Right ventricle myocardium inferior (tissue), 1 donor: ENCODE measurements around the gene RAB7A. TPM values are rescaled to one million over a fixed set of nuclear protein-coding genes. Genes with fewer than 3 reads are reported as not detected.

Experiments used
- ATAC-seq: fragments of 200-7000 bp; cut with Tn5 transposase; one replicate; pipeline ENCODE4 v1.9.1; 2020; ENCODE audit warnings: mild to moderate bottlenecking, moderate library complexity
- DNase-seq: peaks from one replicate; pipeline ENCODE4 v3.0.0; 2021; ENCODE audit errors: missing footprints
- intact Hi-C: fragments of 100-400 bp; cut with DNase I; formaldehyde crosslinking; loops from one replicate; pipeline ENCODE4 v1.11.0; 2022
- total RNA-seq: library from RNA; stranded (reverse); fragmentation: NEBNext Ultra II Directional; extraction: Animal tissue kit (Norgen Biotek cat#: 25700); gene quantifications from one replicate; pipeline ENCODE4 v1.2.1, GENCODE V29; 2021
- donor health status: DM: no; HTN: yes; CAD: no; lungs with severe emphysema.

RAB7A gene
- total RNA-seq, 1 donor from 2014 or later: 242 TPM

GRCh38 chr3:128780101-128780837, 54.3 kb downstream of the RAB7A start:
- intact Hi-C loops: loop anchor here (5.0 kb wide), 1 partner anchor 53 kb away; the partner anchor contains the start of gene RAB7A
- no peak for DNase-seq
- peak; percentile 4 for ATAC-seq

GRCh38 chr3:128781164-128781563, 55.2 kb downstream of the RAB7A start:
- ATAC-seq: no peak
- no peak for DNase-seq
- intact Hi-C loops: loop anchor here (5.0 kb wide), 1 partner anchor 54 kb away; the partner anchor contains the start of gene RAB7A

DNA sequence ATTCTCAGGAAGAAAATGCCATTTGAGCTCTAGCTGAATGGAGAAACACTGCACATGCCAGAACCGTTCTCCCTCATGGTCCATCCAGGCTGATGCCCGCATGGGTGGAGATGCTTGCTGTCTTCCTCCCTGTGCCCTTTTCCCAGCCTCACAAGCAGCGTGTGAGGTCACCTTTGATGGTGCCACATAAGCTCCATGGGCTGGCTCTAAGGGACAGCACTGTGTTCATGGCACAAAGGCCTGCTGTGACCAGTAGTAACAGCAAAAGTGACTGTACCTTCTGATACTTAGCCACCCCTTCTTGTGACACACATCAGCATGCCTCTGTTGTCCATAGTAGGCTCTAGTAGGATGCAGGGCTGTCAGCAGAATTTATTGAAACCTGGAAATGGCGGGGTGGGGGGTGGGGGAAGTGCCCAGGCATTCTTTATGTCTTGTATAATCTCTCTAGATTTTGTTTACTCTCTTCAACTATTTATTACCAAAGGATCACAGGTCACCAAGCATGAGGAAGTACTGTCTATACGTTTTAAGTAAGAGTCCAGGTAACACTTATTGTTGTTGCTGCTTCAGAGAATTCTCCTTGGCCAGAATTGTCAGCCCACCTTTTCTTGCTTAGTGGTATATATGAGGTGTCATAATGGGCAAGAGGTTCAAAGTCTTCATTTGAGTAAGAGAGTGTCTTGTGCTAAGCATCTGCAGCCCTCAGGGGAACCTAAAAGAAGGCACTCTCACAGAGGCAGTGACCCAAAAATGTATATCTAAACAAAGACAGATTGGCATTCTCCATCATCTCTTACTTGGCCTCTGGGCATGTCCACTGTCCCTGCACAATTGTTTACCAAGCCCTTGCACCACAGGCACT, 56.5 kb downstream of the RAB7A start:
- no peak for ATAC-seq
- intact Hi-C loops: loop anchor here (5.0 kb wide), 1 partner anchor 55 kb away; the partner anchor contains the start of gene RAB7A
- no peak for DNase-seq

DNA sequence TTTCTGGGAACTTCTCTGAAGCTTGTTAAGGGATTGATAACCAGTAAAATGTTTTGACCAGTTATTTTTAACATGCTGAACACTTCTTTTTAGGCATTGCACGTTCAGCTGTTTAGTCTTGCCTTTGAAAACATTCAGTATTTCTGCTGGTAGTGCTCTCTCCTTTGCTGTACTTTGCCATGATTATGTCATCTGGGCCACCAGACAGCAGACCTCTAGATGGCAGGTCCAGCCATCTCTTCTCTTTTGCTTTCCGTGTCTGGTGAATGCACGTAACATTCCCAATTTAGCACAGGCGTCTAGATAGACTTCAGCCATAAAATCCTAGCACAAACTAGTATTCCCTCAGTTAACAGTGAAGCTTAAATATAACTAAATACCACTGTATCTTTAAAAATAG, 57.8 kb downstream of the RAB7A start:
- ATAC-seq: peak; percentile 74
- intact Hi-C loops: loop anchor here (2.0 to 5.0 kb wide), 2 partner anchors 56 to 63 kb away; partner anchors contain the start of gene RAB7A

DNA sequence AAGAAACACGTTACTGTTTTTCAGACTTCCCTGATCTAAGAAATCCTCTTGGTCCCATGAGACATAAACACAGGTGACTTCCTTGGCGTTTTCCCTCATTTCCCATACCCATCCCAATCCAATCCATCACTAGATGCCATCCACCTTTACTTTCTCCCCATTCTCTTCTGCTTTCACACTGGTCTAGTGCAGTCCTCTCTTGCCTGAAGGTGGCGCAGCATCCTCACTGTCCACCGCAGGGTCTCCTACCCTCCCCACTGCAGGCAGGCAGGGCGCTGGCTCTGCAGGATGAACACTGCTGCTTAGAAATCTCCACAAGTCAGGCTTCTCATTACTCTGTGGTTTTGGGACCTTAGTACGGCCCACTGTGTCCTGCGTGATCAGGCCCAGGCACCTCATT, 58.2 kb downstream of the RAB7A start:
- peak; percentile 76 for DNase-seq
- ATAC-seq: peak; percentile 81
- intact Hi-C loops: loop anchor here (2.0 to 5.0 kb wide), 2 partner anchors 57 to 63 kb away; partner anchors contain the start of gene RAB7A

More for the DNA sequence above, 57.8 kb downstream of the RAB7A start:
- no peak for DNase-seq

DNA sequence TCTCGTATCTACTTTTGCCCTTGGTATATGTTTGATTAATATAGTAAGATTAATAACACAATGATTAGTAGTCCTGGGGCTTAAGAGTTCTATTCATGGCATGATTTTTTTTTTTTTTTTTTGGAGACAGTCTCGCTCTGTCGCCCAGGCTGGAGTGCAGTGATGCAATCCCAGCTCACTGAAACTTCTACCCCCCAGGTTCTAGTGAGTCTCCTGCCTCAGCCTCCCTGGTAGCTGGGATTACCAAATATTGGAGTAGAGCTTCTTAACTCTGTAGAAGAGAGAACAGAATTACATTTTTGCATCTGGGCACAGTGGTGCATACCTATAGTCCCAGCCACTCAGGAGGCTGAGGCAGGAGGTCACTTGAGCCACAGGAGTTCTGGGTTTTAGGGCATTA, 58.9 kb downstream of the RAB7A start:
- DNase-seq (no peak), ATAC-seq (no peak)
- intact Hi-C loops: loop anchor here (2.0 to 5.0 kb wide), 2 partner anchors 58 to 62 kb away; partner anchors contain the start of gene RAB7A

GRCh38 chr3:128786434-128787020, 60.5 kb downstream of the RAB7A start:
- no peak for ATAC-seq
- intact Hi-C loops: no loop called here
- DNase-seq: no peak

DNA sequence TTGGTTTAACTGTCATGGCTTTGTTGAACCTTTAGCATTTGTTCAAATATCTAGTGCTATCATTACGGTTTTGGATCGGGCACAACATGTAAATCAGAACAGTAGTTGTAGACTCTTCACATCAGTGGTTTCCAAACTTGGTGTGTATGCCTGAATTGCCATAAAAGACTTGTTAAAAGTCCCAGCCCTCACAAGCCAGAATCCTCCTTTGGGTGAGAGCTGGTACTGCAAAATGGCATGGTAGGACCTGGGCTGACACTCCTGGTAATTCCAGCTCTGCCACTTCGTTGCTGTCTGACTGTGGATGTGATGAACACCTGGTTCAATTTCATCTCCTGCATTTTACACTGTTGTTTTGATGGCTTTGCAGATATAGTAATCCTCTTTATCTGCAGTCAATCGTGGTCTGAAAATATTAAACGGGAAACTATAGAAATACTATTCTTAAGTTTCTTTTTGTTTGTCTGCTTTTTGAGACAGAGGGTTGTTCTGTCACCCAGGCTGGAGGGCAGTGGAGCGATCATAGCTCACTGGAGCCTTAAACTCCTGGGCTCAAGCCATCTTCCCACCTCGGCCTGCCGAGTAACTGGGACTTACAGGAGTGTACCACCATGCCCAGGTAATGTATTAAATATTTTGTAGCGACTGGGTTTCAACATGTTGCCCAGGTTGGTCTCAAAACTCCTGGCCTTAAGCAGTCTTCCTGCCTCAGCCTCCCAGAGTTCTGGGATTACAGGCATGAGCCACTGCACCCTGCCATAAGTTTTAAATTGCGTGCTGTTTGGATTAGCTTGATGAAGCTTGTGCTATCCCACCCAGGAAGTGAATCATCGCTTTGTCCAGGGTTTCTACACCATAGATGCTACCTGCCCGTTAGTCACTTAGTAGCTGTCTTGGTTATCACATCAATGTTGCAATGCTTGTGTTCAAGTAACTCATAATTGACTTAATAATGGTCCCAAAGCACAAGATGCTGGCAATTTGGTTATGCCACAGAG, 61.6 kb downstream of the RAB7A start:
- ATAC-seq: no peak
- intact Hi-C loops: no loop called here
- no peak for DNase-seq

GRCh38 chr3:128788268-128788869, 62.4 kb downstream of the RAB7A start:
- DNase-seq (no peak), ATAC-seq (no peak)
- intact Hi-C loops: no loop called here

GRCh38 chr3:128794067-128794768, 68.2 kb downstream of the RAB7A start:
- ATAC-seq (no peak), DNase-seq (no peak)
- intact Hi-C loops: loop anchor here (2.0 kb wide), 1 partner anchor 175 kb away; no protein-coding TSS in a partner anchor

DNA sequence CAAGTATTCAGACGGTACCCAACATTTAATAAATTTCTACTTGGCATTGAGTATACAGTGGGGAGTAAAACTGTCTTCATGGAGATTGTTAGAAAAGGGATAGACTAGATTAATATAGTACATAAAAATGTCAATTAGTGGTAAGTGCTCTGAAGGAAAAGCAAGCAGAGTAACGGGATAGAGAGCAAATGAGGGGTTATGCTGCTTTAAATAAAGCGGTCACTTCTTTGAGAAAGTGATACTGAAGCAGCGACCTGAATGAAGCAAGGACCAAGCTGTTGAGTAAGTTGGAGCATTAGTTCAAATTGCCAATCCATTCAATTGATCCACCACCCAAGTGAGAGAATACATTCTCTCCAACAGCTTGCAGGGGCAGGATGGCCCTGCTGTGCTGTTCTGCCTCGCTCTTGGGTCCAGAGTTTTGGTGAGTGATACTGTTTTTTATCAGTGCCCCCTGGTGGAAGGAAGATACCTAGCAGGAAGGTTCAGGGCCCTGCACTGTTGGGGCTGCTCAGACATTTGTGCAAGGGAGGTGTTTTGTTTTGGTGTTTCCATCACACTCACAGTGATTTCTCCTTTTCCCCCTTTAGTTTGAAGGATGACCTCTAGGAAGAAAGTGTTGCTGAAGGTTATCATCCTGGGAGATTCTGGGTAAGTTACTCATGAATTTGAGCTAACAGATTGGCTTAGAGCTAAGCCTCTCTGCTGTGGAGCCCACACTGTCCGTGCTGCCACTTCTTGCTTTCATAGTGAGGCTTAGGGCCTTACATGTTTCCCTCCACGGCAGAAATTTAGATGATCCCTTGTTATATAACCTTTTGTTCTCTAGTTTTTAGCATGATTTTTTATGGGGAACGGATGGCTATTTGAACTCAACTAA, 69.0 kb downstream of the RAB7A start:
- intact Hi-C loops: loop anchor here (1.0 to 2.0 kb wide), 2 partner anchors 114 to 176 kb away; no protein-coding TSS in a partner anchor
- ATAC-seq: peak; percentile 89
- no peak for DNase-seq

DNA sequence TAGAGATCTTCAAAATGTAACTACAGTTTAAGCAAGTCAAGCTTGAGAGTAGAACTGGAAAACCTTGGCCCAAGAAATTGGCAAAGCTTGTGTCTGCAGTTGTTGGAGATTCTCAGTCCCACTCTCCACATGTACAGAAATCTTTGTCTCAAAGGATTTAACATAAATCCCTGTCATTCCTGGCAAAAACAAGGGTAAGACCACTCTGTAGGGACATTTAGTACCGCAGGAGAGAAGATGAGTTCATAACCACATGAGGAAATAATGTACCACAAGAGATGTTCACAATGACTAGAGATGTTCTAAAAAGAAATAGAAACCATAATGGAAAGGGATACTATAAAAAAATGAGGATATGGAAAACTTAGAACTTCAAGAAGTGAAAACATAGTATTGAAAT, 73.7 kb downstream of the RAB7A start:
- ATAC-seq (no peak), DNase-seq (no peak)
- intact Hi-C loops: loop anchor here (5.0 kb wide), 2 partner anchors 48 to 113 kb away; no protein-coding TSS in a partner anchor

DNA sequence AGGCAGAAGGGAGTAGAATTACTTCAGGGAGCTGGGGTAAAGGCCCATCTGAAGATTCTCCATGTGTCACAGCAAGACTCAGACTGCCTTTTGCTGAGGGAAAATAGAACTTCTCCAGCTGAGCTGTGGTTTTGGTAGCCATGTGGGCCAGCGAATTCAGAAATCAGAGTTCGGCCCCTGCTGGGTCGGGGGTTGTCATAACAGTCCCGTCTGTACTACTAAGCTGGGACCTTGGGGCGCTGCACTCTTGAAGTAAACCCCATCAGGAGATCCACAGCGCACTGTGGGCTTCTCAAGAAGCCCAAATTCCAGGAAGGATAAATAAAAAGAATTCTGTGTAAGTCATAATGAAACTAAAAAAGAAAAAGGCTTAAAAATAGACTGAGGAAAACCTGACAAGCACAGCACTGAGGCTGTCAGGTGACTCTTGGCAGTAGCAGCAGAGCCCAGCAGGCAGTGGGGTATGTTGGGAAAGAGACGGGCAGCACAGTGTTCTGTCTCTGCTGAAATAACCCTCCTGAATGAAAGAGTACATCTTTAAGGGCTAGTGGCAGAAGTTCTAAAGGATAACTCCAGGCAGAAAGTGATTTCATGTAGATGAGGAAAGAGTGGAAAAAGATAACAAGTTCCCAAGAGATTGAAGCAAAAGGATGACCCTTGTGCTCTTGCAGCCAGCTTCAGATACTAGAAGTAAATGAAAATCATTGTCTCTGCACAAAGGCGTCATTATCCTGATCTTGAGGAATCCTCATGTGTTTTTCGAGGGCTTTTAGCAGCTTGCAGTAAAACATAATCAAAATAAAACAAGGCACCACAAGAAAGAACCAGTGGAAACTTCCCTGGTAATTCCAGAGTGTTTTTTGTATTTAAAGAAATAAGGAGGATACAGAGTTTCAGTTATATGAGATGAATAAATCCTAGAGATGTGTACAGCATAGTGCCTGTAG, 74.5 kb downstream of the RAB7A start:
- intact Hi-C loops: loop anchor here (5.0 kb wide), 2 partner anchors 47 to 112 kb away; no protein-coding TSS in a partner anchor

GRCh38 chr3:128801779-128802380, 75.9 kb downstream of the RAB7A start:
- peak; percentile 66 for ATAC-seq
- intact Hi-C loops: loop anchor here (5.0 kb wide), 2 partner anchors 45 to 110 kb away; no protein-coding TSS in a partner anchor
- DNase-seq: no peak

More for the DNA sequence above, 74.5 kb downstream of the RAB7A start:
- no peak for DNase-seq
- peak; percentile 85 for ATAC-seq
